ENCODE results near the gene AKAP1. TPM values are rescaled to one million over a fixed set of nuclear protein-coding genes. Genes with fewer than 3 reads are reported as not detected.

The AKAP1 gene
- total and polyA plus RNA-seq, 2 of the 8 experiments (the other 6 are each of a cell fraction or from before 2014, with no cell fraction given), result 120 to 156 TPM

DNA sequence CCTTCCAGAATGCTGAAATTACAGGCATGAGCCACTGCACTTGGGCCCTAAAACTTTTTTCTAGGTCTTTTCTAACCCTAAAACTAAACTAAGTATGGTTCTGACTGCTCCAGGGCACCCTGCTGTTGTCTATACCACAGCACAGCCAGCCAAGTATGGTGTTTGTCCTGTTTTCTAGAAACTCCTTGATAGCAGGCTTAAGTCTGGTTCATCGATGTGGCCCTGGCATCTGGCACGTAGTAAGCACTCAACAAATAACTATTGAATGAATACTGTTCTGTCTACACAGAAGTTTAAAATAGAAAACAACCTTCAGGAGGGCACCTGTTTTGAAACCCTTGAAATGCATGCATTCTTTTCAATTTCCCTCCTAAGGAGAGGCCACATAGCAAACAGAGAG, 44.5 kb upstream of the AKAP1 start (continued):
- TF ChIP-seq SAP30 (IDR thresholded peaks at IDR 0.05; ENCODE audit: insufficient read depth, insufficient replicate concordance, low read length) (no peak), TAF1 (IDR thresholded peaks at IDR 0.05; ENCODE audit: low read depth, low read length) (no peak), KDM1A (IDR thresholded peaks at IDR 0.05; ENCODE audit: borderline replicate concordance, low read length) (no peak), CHD7 (IDR thresholded peaks at IDR 0.05; ENCODE audit: insufficient replicate concordance, low read length) (no peak), CTBP2 (IDR thresholded peaks at IDR 0.05; ENCODE audit: borderline replicate concordance, insufficient read depth, insufficient read length, low read length) (no peak), POU5F1 (IDR thresholded peaks at IDR 0.05; ENCODE audit: low read depth, low read length) (no peak)

Data from H1 (cell line).